ENCODE results near the gene EFHC1.

- TF ChIP-seq, protein P1, sequence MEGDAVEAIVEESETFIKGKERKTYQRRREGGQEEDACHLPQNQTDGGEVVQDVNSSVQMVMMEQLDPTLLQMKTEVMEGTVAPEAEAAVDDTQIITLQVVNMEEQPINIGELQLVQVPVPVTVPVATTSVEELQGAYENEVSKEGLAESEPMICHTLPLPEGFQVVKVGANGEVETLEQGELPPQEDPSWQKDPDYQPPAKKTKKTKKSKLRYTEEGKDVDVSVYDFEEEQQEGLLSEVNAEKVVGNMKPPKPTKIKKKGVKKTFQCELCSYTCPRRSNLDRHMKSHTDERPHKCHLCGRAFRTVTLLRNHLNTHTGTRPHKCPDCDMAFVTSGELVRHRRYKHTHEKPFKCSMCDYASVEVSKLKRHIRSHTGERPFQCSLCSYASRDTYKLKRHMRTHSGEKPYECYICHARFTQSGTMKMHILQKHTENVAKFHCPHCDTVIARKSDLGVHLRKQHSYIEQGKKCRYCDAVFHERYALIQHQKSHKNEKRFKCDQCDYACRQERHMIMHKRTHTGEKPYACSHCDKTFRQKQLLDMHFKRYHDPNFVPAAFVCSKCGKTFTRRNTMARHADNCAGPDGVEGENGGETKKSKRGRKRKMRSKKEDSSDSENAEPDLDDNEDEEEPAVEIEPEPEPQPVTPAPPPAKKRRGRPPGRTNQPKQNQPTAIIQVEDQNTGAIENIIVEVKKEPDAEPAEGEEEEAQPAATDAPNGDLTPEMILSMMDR (IDR thresholded peaks at IDR 0.05): no peak
- no peak for TF ChIP-seq POLR2A (IDR thresholded peaks at IDR 0.05)
- TF ChIP-seq POLR2AphosphoS5 (IDR thresholded peaks at IDR 0.05): no peak
- no peak for TF ChIP-seq EP300 (IDR thresholded peaks at IDR 0.05)
Observed at GRCh38 chr6:52457096-52457495, 37.0 kb downstream of the EFHC1 start.
